ENCODE data around the gene PLA2G2F. TPM values are rescaled to one million over a fixed set of nuclear protein-coding genes. Genes with fewer than 3 reads are reported as not detected.

Gene PLA2G2F
- total and polyA plus RNA-seq, 9 of the 15 experiments (the other 6 are each of a cell fraction or from before 2014, with no cell fraction given): not detected

- Histone ChIP-seq H3K27ac (ENCODE audit: extremely low read depth, low read depth, low read length) (no peak overlapping the region), H3K4me1 (replicated peaks in 1 of 2; ENCODE audit: control insufficient read depth in 2 of 2, insufficient read depth in 2 of 2, low read length in 2 of 2) (no peaks in the 10 kb centered on the region), H4K20me1 (replicated peaks; ENCODE audit: control insufficient read depth, insufficient read depth, low read length) (no peaks in the 10 kb centered on the region; the same call in 1 of the 2 replicates), H3K4me3 (no peak overlapping the region), H3K36me3 (ENCODE audit: control insufficient read depth, insufficient read depth, low read length) (no peaks in the 10 kb centered on the region), H3K9me3 (replicated peaks; ENCODE audit: control insufficient read depth, insufficient read depth, low read depth, low read length) (no peaks in the 10 kb centered on the region), H3K9me1 (ENCODE audit: control insufficient read depth, insufficient read depth, low read length) (no peaks in the 10 kb centered on the region), H3K9ac (ENCODE audit: insufficient read depth in 1 of 2, low read depth in 2 of 2, low read length in 2 of 2) (no peak overlapping the region), H3K27me3 (ENCODE audit: control insufficient read depth in 2 of 2, insufficient read depth in 2 of 2, low read length in 2 of 2) (peaks cover 6 to 79% of the 10 kb centered on the region in 2 experiments; a peak in 4 of 5 replicates), H3K4me2 (ENCODE audit: insufficient read depth, low read length) (no peak overlapping the region), H3K79me2 (ENCODE audit: control insufficient read depth, insufficient read depth, low read length) (no peaks in the 10 kb centered on the region), H2AFZ (ENCODE audit: low read depth, low read length) (no peak overlapping the region)
- no peak for TF ChIP-seq SAFB (IDR thresholded peaks at IDR 0.05; ENCODE audit: borderline replicate concordance, low read depth, low read length)
- TF ChIP-seq SREBF2 (CRISPR knock-in tag; IDR thresholded peaks at IDR 0.05): no peak
- no peak for TF ChIP-seq MAFG (tag; conservative IDR thresholded peaks at IDR 0.05)
- TF ChIP-seq KHSRP (IDR thresholded peaks at IDR 0.05): no peak
- TF ChIP-seq ZNF41 (CRISPR knock-in tag; conservative IDR thresholded peaks at IDR 0.05): no peak
- TF ChIP-seq COPS2 (conservative IDR thresholded peaks at IDR 0.05): no peak
- TF ChIP-seq ESRRA (IDR thresholded peaks at IDR 0.05; ENCODE audit: borderline replicate concordance, low read depth): no peak
- no peak for TF ChIP-seq NFYB (IDR thresholded peaks at IDR 0.05; ENCODE audit: extremely low read depth, insufficient read length)
- TF ChIP-seq PTRF (tag; IDR thresholded peaks at IDR 0.05): no peak
- TF ChIP-seq, protein P1, sequence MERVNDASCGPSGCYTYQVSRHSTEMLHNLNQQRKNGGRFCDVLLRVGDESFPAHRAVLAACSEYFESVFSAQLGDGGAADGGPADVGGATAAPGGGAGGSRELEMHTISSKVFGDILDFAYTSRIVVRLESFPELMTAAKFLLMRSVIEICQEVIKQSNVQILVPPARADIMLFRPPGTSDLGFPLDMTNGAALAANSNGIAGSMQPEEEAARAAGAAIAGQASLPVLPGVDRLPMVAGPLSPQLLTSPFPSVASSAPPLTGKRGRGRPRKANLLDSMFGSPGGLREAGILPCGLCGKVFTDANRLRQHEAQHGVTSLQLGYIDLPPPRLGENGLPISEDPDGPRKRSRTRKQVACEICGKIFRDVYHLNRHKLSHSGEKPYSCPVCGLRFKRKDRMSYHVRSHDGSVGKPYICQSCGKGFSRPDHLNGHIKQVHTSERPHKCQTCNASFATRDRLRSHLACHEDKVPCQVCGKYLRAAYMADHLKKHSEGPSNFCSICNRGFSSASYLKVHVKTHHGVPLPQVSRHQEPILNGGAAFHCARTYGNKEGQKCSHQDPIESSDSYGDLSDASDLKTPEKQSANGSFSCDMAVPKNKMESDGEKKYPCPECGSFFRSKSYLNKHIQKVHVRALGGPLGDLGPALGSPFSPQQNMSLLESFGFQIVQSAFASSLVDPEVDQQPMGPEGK (CRISPR knock-in tag; IDR thresholded peaks at IDR 0.05; ENCODE audit: borderline replicate concordance): no peak
- no peak for FAIRE-seq
- intact Hi-C loops (cut with micrococcal nuclease) (no loop called here), in situ Hi-C loops (cut with MboI) (no loop called here)
- WGBS (ENCODE audit: insufficient coverage, low coverage, missing lambda C conversion rate): 1% methylated on average over 7 of the region's 7 CpGs
- no TSS peak for BruUV-seq (replicated peaks)
- CTCF ChIA-PET (ENCODE audit: low intra/inter-chr PET ratio): no interaction called here
- DNase-seq (ENCODE audit: extremely low read depth in 1 of 4, low spot score in 3 of 4): no peak
- POLR2A ChIA-PET: no interaction called here
- no peak for ATAC-seq
Observed at GRCh38 chr1:20141466-20141865, 2.3 kb downstream of the PLA2G2F start.

Data from K562 (cell line).